ENCODE results near the gene IKBKE.

IKBKE gene

DNA sequence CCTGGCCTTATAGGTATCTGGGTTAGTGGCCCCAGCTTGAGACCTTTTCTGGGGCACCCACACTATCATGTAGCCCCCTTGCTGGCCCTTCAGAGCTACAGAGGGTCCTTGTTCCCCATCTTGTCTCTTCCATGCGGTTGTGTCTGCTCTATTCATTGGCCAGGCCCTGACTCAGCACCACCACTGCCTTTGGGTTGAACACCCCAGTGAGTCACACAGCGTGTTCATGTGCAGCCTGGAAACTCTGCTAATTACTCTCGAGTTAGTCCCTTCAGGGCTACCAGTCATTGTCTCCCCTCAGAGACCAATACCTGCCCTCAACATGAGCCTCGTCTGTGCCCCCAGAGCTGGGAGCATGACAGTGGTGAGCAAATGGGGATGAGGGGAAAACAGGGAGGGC, 28.2 kb upstream of the IKBKE start:
- TF ChIP-seq, protein P1, sequence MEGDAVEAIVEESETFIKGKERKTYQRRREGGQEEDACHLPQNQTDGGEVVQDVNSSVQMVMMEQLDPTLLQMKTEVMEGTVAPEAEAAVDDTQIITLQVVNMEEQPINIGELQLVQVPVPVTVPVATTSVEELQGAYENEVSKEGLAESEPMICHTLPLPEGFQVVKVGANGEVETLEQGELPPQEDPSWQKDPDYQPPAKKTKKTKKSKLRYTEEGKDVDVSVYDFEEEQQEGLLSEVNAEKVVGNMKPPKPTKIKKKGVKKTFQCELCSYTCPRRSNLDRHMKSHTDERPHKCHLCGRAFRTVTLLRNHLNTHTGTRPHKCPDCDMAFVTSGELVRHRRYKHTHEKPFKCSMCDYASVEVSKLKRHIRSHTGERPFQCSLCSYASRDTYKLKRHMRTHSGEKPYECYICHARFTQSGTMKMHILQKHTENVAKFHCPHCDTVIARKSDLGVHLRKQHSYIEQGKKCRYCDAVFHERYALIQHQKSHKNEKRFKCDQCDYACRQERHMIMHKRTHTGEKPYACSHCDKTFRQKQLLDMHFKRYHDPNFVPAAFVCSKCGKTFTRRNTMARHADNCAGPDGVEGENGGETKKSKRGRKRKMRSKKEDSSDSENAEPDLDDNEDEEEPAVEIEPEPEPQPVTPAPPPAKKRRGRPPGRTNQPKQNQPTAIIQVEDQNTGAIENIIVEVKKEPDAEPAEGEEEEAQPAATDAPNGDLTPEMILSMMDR (IDR thresholded peaks at IDR 0.05): no peak
- Histone ChIP-seq H3K4me1 (ENCODE audit: control insufficient read depth in 1 of 2, insufficient read depth in 1 of 2, low read depth in 1 of 2, low read length in 1 of 2) (no peaks in the 10 kb centered on the region), H3K27me3 (no peaks in the 10 kb centered on the region), H3K27ac (no peak overlapping the region), H3K9me3 (no peaks in the 10 kb centered on the region), H3K36me3 (peaks cover 99% of the 10 kb centered on the region), H3K4me3 (ENCODE audit: low read depth in 1 of 2, low read length in 1 of 2) (no peak overlapping the region)

DNA sequence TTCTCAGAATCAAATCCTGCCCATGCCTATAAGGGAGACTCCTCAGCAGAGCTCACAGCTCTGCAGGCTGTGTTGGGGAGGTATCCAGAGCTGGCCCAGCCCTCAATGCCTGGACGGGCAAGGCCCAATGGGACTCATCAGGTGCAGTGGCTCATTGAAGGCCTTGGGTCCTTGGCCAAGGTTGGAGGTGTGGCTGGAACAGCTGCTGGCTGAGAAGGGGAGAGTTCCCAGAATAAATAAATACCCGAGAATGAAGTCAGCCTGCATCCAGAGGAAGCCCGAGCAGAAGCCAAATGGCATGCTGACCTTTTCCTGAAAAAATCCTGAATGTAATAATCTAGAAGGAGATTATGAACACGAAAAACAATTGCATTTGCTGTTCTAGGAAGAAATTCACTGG, 25.2 kb upstream of the IKBKE start:
- Histone ChIP-seq H3K27ac (no peak overlapping the region), H3K27me3 (no peaks in the 10 kb centered on the region), H3K4me3 (ENCODE audit: low read depth in 1 of 2, low read length in 1 of 2) (no peak overlapping the region), H3K36me3 (peaks cover 94% of the 10 kb centered on the region), H3K4me1 (ENCODE audit: control insufficient read depth in 1 of 2, insufficient read depth in 1 of 2, low read depth in 1 of 2, low read length in 1 of 2) (no peaks in the 10 kb centered on the region), H3K9me3 (no peaks in the 10 kb centered on the region)
- TF ChIP-seq, protein P1 (IDR thresholded peaks at IDR 0.05): no peak

DNA sequence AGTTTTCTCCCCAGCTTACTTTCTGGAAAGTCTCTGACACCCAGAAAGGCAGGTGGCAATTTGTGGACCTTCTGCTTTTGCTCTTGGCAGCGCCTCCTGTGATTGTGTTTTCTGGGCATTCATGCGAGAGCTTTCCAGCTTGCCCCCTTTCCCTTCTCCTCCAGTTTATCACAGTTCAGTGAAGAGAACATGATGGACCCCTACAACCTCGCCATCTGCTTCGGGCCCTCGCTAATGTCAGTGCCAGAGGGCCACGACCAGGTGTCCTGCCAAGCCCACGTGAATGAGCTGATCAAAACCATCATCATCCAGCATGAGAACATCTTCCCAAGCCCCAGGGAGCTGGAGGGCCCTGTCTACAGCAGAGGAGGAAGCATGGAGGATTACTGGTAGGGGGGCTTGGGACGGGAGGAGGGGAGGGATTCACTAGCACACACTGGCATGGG, 24.3 kb upstream of the IKBKE start:
- H3K27me3 ChIP-seq: no peaks in the 10 kb centered on the region
- no peak overlapping the region for H3K4me3 ChIP-seq (ENCODE audit: low read depth in 1 of 2, low read length in 1 of 2)
- peaks cover 94% of the 10 kb centered on the region for H3K36me3 ChIP-seq
- H3K27ac ChIP-seq: no peak overlapping the region
- no peaks in the 10 kb centered on the region for H3K4me1 ChIP-seq (ENCODE audit: control insufficient read depth in 1 of 2, insufficient read depth in 1 of 2, low read depth in 1 of 2, low read length in 1 of 2)
- TF ChIP-seq, protein P1 (IDR thresholded peaks at IDR 0.05): no peak
- H3K9me3 ChIP-seq: no peaks in the 10 kb centered on the region

DNA sequence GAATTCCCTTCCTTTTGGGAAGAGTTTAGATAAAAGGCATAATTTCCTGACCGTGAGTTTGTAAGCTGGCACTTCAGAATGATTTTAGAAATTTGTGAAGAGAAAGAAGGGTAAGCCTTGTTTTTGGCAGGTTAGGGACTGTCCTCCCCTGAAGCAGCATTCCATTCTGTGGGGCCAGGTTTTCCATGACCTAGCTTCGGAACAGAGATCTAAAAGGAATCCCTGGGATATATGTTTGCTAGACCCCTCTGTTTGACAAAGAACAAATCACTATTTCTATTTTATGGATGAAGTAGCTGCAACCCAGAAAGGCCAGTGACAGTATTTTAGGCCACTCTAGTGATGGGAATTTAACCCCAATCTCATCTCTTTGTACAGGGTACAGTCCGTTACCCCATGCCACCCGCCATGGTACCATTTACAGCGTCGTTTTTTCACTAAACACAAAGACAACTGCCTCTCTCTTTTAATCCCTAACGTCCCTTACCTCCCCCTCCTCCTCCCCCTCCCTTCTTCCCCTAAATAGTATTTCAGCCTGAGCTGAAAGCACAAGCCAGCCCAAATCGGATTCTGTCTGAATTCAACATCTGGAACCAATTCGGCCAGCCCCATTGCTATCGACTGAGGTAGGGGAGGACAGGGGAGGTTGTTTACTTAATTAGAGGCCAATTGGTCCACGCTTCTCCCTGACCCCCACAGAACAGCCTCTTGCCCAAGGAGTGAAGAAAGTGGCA, 23.4 kb upstream of the IKBKE start:
- TF ChIP-seq, protein P1 (IDR thresholded peaks at IDR 0.05): no peak
- H3K4me3 ChIP-seq (ENCODE audit: low read depth in 1 of 2, low read length in 1 of 2): no peak overlapping the region
- H3K27me3 ChIP-seq: no peaks in the 10 kb centered on the region
- H3K36me3 ChIP-seq: peaks cover 94% of the 10 kb centered on the region
- no peaks in the 10 kb centered on the region for H3K4me1 ChIP-seq (ENCODE audit: control insufficient read depth in 1 of 2, insufficient read depth in 1 of 2, low read depth in 1 of 2, low read length in 1 of 2)
- H3K27ac ChIP-seq: no peak overlapping the region
- no peaks in the 10 kb centered on the region for H3K9me3 ChIP-seq

DNA sequence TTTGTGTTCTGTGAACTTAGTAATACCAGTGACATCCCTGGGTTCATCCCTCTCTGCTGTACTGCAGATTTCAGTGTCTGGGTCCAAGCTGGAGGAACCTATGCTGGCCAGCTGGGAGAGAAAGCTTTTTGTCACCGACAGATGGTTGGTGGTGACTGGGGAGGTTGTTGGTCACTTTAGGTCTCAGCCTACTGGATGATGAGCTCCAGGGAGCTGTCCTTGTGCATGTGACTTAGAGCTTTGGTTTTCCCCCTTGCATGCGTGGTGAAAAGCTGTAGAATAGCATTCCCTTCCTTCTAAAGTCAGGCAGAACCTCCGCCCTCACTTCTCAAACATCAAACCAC, 22.9 kb upstream of the IKBKE start:
- Histone ChIP-seq H3K36me3 (peaks cover 94% of the 10 kb centered on the region), H3K4me1 (ENCODE audit: control insufficient read depth in 1 of 2, insufficient read depth in 1 of 2, low read depth in 1 of 2, low read length in 1 of 2) (no peaks in the 10 kb centered on the region), H3K4me3 (ENCODE audit: low read depth in 1 of 2, low read length in 1 of 2) (no peak overlapping the region), H3K9me3 (no peaks in the 10 kb centered on the region), H3K27ac (no peak overlapping the region), H3K27me3 (no peaks in the 10 kb centered on the region)
- TF ChIP-seq, protein P1 (IDR thresholded peaks at IDR 0.05): no peak
